ENCODE data around the gene ZNF578. TPM values are rescaled to one million over a fixed set of nuclear protein-coding genes. Genes with fewer than 3 reads are reported as not detected.
"Not testable (repeated sequence)": the region's sequence is repeated elsewhere in the genome, so short reads cannot be mapped to it uniquely, and the experiment has no call there.

Gene ZNF578
- polyA plus RNA-seq, 3 donors, result 0.05 TPM; not detected in 2

DNA sequence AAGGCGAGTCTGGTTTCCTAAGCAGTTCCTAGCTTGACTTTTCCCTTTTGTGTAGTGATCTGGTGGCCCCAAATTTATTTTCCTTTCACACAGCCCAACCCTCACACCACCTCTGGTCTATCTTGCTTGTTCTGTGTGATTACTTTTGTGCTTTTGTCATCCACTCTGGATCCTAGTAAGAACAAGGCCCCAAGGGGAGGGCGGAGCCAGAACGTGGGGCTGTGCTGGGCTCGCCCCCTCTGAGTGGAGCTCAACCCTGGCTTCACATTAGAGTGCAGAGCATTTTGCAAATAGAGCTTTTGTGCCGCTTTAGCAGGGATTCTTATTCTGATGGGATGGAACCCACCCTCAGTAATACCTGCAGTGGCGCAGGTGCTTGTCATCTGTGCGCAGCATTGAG lies 31.7 kb downstream of the ZNF578 start:
- DNase-seq; H3K79me2 ChIP-seq (ENCODE audit: insufficient read depth, low read length); intact Hi-C loops (cut with micrococcal nuclease); H3K4me1 Mint-ChIP-seq; H3K4me2 ChIP-seq (replicated peaks; ENCODE audit: extremely low read depth, low read length, poor library complexity, severe bottlenecking); H3K27ac ChIP-seq (ENCODE audit: low read depth in 1 of 2, low read length in 2 of 2); H3K27ac Mint-ChIP-seq; H3K36me3 ChIP-seq (replicated peaks in 1 of 2; ENCODE audit: control insufficient read depth in 1 of 2, insufficient read depth in 2 of 2, low read length in 2 of 2); H3K27me3 ChIP-seq (ENCODE audit: control insufficient read depth in 2 of 2, insufficient read depth in 2 of 2, low read length in 2 of 2); H3K9ac ChIP-seq (ENCODE audit: insufficient read depth, low read length, poor library complexity, severe bottlenecking); H3K27me3 Mint-ChIP-seq (ENCODE audit: low read depth in 3 of 3); H3K4me3 ChIP-seq (replicated peaks in 1 of 3; ENCODE audit: low read depth in 2 of 3, low read length in 3 of 3); H3K4me1 ChIP-seq (ENCODE audit: control insufficient read depth in 1 of 2, insufficient read depth in 2 of 2, low read length in 2 of 2); H3K4me3 Mint-ChIP-seq; H4K20me1 ChIP-seq (ENCODE audit: insufficient read depth, low read length); H3K36me3 Mint-ChIP-seq; H2AFZ ChIP-seq (ENCODE audit: insufficient read depth, low read depth, low read length, poor library complexity, severe bottlenecking): not testable (repeated sequence)
- H3K9me3 ChIP-seq (replicated peaks in 1 of 2; ENCODE audit: control insufficient read depth in 1 of 2, insufficient read depth in 1 of 2, low read length in 2 of 2), result peaks cover 85 to 91% of the 10 kb centered on the region in 2 donors
- WGBS (ENCODE audit: insufficient coverage), result 49% methylated on average over 3 of the region's 7 CpGs
- peaks cover 41 to 95% (median 91%) of the 10 kb centered on the region in 7 donors for H3K9me3 Mint-ChIP-seq

DNA sequence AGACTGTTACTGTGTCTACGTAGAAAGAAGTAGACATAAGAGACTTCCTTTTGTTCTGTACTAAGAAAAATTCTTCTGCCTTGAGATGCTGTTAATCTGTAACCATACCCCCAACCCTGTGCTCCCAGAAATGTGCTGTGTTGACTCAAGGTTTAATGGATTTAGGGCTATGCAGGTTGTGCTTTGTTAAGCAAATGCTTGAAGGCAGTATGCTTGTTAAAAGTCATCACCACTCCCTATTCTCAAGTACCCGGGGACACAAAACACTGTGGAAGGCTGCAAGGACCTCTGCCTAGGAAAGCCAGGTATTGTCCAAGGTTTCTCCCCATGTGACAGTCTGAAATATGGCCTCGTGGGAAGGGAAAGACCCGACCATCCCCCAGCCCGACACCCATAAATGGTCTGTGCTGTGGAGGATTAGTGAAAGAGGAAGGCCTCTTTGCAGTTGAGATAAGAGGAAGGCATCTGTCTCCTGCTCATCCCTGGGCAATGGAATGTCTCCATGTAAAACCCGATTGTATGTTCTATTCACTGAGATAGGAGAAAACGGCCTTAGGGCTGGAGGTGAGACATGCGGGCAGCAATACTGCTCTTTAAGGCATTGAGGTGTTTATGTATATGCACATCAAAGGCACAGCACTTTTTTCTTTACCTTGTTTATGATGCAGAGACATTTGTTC lies 32.3 kb downstream of the ZNF578 start:
- intact Hi-C loops (cut with micrococcal nuclease); H3K4me1 Mint-ChIP-seq; DNase-seq; H3K27me3 ChIP-seq (ENCODE audit: control insufficient read depth in 2 of 2, insufficient read depth in 2 of 2, low read length in 2 of 2); H3K36me3 Mint-ChIP-seq; H3K27ac ChIP-seq (ENCODE audit: low read depth in 1 of 2, low read length in 2 of 2); H3K4me1 ChIP-seq (ENCODE audit: control insufficient read depth in 1 of 2, insufficient read depth in 2 of 2, low read length in 2 of 2); H3K36me3 ChIP-seq (replicated peaks in 1 of 2; ENCODE audit: control insufficient read depth in 1 of 2, insufficient read depth in 2 of 2, low read length in 2 of 2); H2AFZ ChIP-seq (ENCODE audit: insufficient read depth, low read depth, low read length, poor library complexity, severe bottlenecking); H3K79me2 ChIP-seq (ENCODE audit: insufficient read depth, low read length); H4K20me1 ChIP-seq (ENCODE audit: insufficient read depth, low read length); H3K4me3 Mint-ChIP-seq; H3K27ac Mint-ChIP-seq; H3K27me3 Mint-ChIP-seq (ENCODE audit: low read depth in 3 of 3); H3K4me3 ChIP-seq (replicated peaks in 1 of 3; ENCODE audit: low read depth in 2 of 3, low read length in 3 of 3); H3K9ac ChIP-seq (ENCODE audit: insufficient read depth, low read length, poor library complexity, severe bottlenecking); H3K4me2 ChIP-seq (replicated peaks; ENCODE audit: extremely low read depth, low read length, poor library complexity, severe bottlenecking): not testable (repeated sequence)
- peaks cover 84 to 88% of the 10 kb centered on the region in 2 donors for H3K9me3 ChIP-seq (replicated peaks in 1 of 2; ENCODE audit: control insufficient read depth in 1 of 2, insufficient read depth in 1 of 2, low read length in 2 of 2)
- H3K9me3 Mint-ChIP-seq, result peaks cover 41 to 93% (median 89%) of the 10 kb centered on the region in 7 donors
- no CpG with 5 or more reads among the region's 8 CpGs for WGBS (ENCODE audit: insufficient coverage)

Measured in CD14-positive monocyte (primary cell).